MM.1S (cell line): ENCODE measurements around the gene GGN.
"Not testable (repeated sequence)": the region's sequence is repeated elsewhere in the genome, so short reads cannot be mapped to it uniquely, and the experiment has no call there.

Experiments
- DNase-seq: peaks from one replicate; pipeline ENCODE4 v3.0.0-alpha.2; 2015
- H2AFZ ChIP-seq: fragments of 300-600 bp; sonication (generic); 2 replicates; pipeline ENCODE4 v1.6.0; 2016; ENCODE audit warnings: antibody characterized with exemption, low read length
- H3F3A ChIP-seq: fragments of 300-600 bp; sonication (generic); 2 replicates; pipeline ENCODE4 v1.6.1; 2016; ENCODE audit warnings: mild to moderate bottlenecking, antibody characterized with exemption, low read length, moderate library complexity, mixed read lengths; ENCODE audit not compliant: insufficient read depth
- H3K27ac ChIP-seq: fragments of 300-600 bp; sonication (generic); 2 replicates; pipeline ENCODE4 v1.5.1; 2016; ENCODE audit warnings: mild to moderate bottlenecking, low read length
- H3K27me3 ChIP-seq: fragments of 300-600 bp; sonication (generic); replicated peaks from 2 replicates; pipeline ENCODE4 v1.6.0; 2016; ENCODE audit warnings: low read length; ENCODE audit not compliant: insufficient read depth
- H3K36me3 ChIP-seq: fragments of 300-600 bp; sonication (generic); replicated peaks from 2 replicates; pipeline ENCODE4 v1.6.1; 2016; ENCODE audit warnings: mild to moderate bottlenecking, low read length, mixed read lengths; ENCODE audit not compliant: insufficient read depth
- H3K4me1 ChIP-seq: fragments of 300-600 bp; sonication (generic); 2 replicates; pipeline ENCODE4 v1.6.1; 2016; ENCODE audit warnings: low read length, mixed read lengths
- H3K4me2 ChIP-seq: fragments of 300-600 bp; sonication (generic); 2 replicates; pipeline ENCODE4 v1.6.0; 2016; ENCODE audit warnings: low read depth, low read length
- H3K4me3 ChIP-seq: fragments of 300-600 bp; sonication (generic); 2 replicates; pipeline ENCODE4 v1.5.1; 2016; ENCODE audit warnings: low read length, mixed read lengths
- H3K79me2 ChIP-seq: fragments of 300-600 bp; sonication (generic); 2 replicates; pipeline ENCODE4 v1.6.1; 2016; ENCODE audit warnings: mixed run types, low read length, mixed read lengths
- H3K9ac ChIP-seq: fragments of 300-600 bp; sonication (generic); 2 replicates; pipeline ENCODE4 v1.6.1; 2016; ENCODE audit warnings: low read length, mixed read lengths
- H3K9me2 ChIP-seq: fragments of 300-600 bp; sonication (generic); replicated peaks from 2 replicates; pipeline ENCODE4 v1.6.1; 2016; ENCODE audit warnings: mild to moderate bottlenecking, low read length, mixed read lengths; ENCODE audit not compliant: insufficient read depth
- H3K9me3 ChIP-seq: fragments of 300-600 bp; sonication (generic); replicated peaks from 2 replicates; pipeline ENCODE4 v1.6.1; 2016; ENCODE audit warnings: mild to moderate bottlenecking, low read length, mixed read lengths; ENCODE audit not compliant: insufficient read depth
- H4K20me1 ChIP-seq: fragments of 300-600 bp; sonication (generic); 2 replicates; pipeline ENCODE4 v1.6.1; 2016; ENCODE audit warnings: mild to moderate bottlenecking, low read length, moderate library complexity, mixed read lengths; ENCODE audit not compliant: insufficient read depth
- EZH2 ChIP-seq: fragments of 300-600 bp; sonication (generic); optimal IDR thresholded peaks from 2 replicates; pipeline ENCODE3; 2017; ENCODE audit warnings: low read depth, mild to moderate bottlenecking, antibody characterized with exemption, low read length, mixed read lengths
- EZH2phosphoT487 ChIP-seq: fragments of 300-600 bp; sonication (generic); IDR thresholded peaks from 2 replicates; pipeline ENCODE4 v1.6.1; 2018; ENCODE audit warnings: antibody characterized with exemption, low read length
- TF ChIP-seq, protein P1 (sequence below): fragments of 300-600 bp; sonication (generic); IDR thresholded peaks from 2 replicates; pipeline ENCODE4 v1.5.1; 2016; ENCODE audit warnings: antibody characterized with exemption, low read length, mixed read lengths

The GGN gene

DNA sequence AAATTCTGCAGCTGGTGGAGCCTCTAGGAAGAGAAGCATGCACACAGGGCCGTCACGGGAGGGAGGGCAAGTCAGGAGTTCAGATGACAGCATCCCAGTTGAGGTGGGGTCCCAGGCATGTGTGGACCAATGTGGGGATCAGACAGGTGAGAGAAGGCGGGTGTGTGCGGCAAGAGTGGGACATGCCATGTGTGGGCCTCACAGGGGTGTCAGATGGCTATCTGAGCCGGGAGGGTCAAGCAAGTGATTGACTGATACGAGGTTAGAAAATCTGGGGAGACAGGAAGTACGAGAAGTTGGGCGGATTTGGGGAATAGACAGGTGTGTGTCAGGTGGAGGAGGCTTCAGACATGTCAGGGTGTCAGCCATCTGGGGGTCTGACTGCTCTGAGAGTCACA lies 29.3 kb upstream of the GGN start:
- H3K36me3 ChIP-seq = no peaks in the 10 kb centered on the region
- no peak overlapping the region for H3K4me2 ChIP-seq
- no peak for DNase-seq
- H3K9ac ChIP-seq = no peak overlapping the region
- no peaks in the 10 kb centered on the region for H3K4me1 ChIP-seq
- TF ChIP-seq, protein P1, sequence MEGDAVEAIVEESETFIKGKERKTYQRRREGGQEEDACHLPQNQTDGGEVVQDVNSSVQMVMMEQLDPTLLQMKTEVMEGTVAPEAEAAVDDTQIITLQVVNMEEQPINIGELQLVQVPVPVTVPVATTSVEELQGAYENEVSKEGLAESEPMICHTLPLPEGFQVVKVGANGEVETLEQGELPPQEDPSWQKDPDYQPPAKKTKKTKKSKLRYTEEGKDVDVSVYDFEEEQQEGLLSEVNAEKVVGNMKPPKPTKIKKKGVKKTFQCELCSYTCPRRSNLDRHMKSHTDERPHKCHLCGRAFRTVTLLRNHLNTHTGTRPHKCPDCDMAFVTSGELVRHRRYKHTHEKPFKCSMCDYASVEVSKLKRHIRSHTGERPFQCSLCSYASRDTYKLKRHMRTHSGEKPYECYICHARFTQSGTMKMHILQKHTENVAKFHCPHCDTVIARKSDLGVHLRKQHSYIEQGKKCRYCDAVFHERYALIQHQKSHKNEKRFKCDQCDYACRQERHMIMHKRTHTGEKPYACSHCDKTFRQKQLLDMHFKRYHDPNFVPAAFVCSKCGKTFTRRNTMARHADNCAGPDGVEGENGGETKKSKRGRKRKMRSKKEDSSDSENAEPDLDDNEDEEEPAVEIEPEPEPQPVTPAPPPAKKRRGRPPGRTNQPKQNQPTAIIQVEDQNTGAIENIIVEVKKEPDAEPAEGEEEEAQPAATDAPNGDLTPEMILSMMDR = no peak
- no peaks in the 10 kb centered on the region for H3K79me2 ChIP-seq
- peaks cover 70% of the 10 kb centered on the region for H3K27me3 ChIP-seq
- H3K9me3 ChIP-seq = no peaks in the 10 kb centered on the region
- H2AFZ ChIP-seq = no peak overlapping the region
- no peaks in the 10 kb centered on the region for H3F3A ChIP-seq
- no peaks in the 10 kb centered on the region for H3K9me2 ChIP-seq
- no peak overlapping the region for H3K27ac ChIP-seq
- no peak overlapping the region for H3K4me3 ChIP-seq
- H4K20me1 ChIP-seq = no peaks in the 10 kb centered on the region

GRCh38 chr19:38413416-38413815 lies 25.6 kb upstream of the GGN start:
- Histone ChIP-seq H4K20me1 (no peaks in the 10 kb centered on the region), H3K4me2 (no peak overlapping the region), H3K79me2 (no peaks in the 10 kb centered on the region), H3K9me2 (no peaks in the 10 kb centered on the region), H3K36me3 (no peaks in the 10 kb centered on the region), H3K9me3 (no peaks in the 10 kb centered on the region), H3F3A (no peaks in the 10 kb centered on the region), H3K9ac (no peak overlapping the region), H3K4me1 (no peaks in the 10 kb centered on the region), H3K27me3 (peaks cover 52% of the 10 kb centered on the region), H3K4me3 (no peak overlapping the region), H3K27ac (no peak overlapping the region), H2AFZ (no peak overlapping the region)
- TF ChIP-seq, protein P1 = no peak
- no peak for TF ChIP-seq EZH2
- no peak for TF ChIP-seq EZH2phosphoT487
- no peak for DNase-seq

DNA sequence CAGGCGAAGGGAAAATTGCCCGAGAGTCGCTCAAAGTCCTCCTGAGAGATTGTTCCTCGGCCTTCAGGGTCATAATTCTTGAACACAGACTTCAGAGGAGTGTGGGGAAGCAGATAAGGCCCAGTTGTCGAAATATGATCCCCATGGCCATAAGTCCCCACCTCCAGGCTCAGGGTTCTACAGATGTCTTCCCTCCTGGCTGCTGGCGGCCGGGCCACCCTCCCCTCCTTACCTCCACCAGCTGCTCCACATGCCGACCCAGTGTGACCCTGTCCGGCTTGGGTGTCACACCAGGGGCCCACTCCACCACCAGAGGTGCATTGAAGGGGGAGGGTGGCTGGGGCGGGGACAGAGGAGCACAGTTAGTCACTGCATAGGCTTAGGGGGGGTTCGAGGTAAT lies 25.1 kb upstream of the GGN start:
- no peak for DNase-seq
- TF ChIP-seq EZH2 (no peak), EZH2phosphoT487 (no peak)
- TF ChIP-seq, protein P1 = no peak
- Histone ChIP-seq H4K20me1 (no peaks in the 10 kb centered on the region), H3K79me2 (no peaks in the 10 kb centered on the region), H3K4me2 (no peak overlapping the region), H3K27ac (no peak overlapping the region), H2AFZ (no peak overlapping the region), H3K36me3 (no peaks in the 10 kb centered on the region), H3F3A (no peaks in the 10 kb centered on the region), H3K4me1 (no peaks in the 10 kb centered on the region), H3K27me3 (peaks cover 47% of the 10 kb centered on the region), H3K9me3 (no peaks in the 10 kb centered on the region), H3K4me3 (no peak overlapping the region), H3K9ac (no peak overlapping the region), H3K9me2 (no peaks in the 10 kb centered on the region)

DNA sequence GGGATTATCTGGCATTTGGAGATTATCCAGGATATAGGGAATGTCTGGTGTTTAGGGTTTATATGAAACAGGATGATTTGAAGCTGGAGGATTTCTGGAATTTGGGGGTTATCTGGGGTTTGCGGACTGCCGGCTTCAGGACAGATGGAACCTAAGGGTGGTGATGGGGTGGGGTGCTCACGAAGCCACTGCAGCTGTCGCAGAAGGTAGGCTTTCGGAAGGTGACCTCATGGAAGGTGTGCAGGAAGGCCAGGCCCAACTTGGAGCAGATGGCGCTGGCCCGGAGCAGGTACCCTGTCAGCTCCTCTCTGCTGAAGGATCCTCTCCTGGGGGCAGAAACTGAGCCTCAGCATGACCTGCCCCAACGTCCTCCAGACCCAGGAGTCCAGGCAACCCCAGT lies 24.7 kb upstream of the GGN start:
- H3F3A ChIP-seq = no peaks in the 10 kb centered on the region
- no peak overlapping the region for H3K4me3 ChIP-seq
- H3K27ac ChIP-seq = no peak overlapping the region
- TF ChIP-seq EZH2 (no peak), EZH2phosphoT487 (no peak)
- H3K4me2 ChIP-seq = no peak overlapping the region
- no peak overlapping the region for H2AFZ ChIP-seq
- H3K9ac ChIP-seq = no peak overlapping the region
- no peak for DNase-seq
- H3K4me1 ChIP-seq = no peaks in the 10 kb centered on the region
- no peaks in the 10 kb centered on the region for H3K36me3 ChIP-seq
- no peaks in the 10 kb centered on the region for H3K79me2 ChIP-seq
- H3K9me2 ChIP-seq = no peaks in the 10 kb centered on the region
- no peaks in the 10 kb centered on the region for H4K20me1 ChIP-seq
- no peaks in the 10 kb centered on the region for H3K9me3 ChIP-seq
- H3K27me3 ChIP-seq = peaks cover 44% of the 10 kb centered on the region

DNA sequence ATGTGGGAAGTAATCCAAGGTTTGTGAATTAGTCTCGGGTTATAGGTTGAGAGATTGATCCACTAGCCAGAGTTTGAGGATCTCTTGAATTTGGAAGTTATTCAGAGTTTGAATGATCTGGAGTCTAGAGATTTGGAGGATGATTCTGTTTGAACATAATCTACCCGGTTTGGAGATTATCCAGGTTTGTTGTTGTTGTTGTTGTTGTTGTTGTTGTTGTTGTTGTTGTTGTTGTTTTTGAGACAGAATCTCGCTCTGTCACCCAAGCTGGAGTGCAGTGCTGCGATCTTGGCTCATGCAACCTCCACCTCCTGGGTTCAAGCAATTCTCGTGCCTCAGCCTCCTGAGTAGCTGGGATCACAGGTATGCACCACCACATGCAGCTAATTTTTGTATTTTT lies 24.1 kb upstream of the GGN start:
- H3K4me1 ChIP-seq, H2AFZ ChIP-seq, H3K36me3 ChIP-seq, H3K9me2 ChIP-seq, H3K9me3 ChIP-seq, H3F3A ChIP-seq, H3K79me2 ChIP-seq, H3K27ac ChIP-seq, H4K20me1 ChIP-seq, H3K9ac ChIP-seq, DNase-seq, H3K4me2 ChIP-seq, H3K4me3 ChIP-seq: not testable (repeated sequence)
- H3K27me3 ChIP-seq = peaks cover 44% of the 10 kb centered on the region
